HepG2 (cell line): ENCODE measurements around the gene EPB41L1. TPM values are rescaled to one million over a fixed set of nuclear protein-coding genes. Genes with fewer than 3 reads are reported as not detected.

ENCODE experiments used
- CENPX ChIP-seq: sonication (generic); formaldehyde crosslinking; IDR thresholded peaks from 2 replicates; pipeline ENCODE4 v1.9.0; 2021; ENCODE audit warnings: mild to moderate bottlenecking, missing genetic modification reagents, moderate library complexity
- FOXK1 ChIP-seq: sonication (generic); formaldehyde crosslinking; IDR thresholded peaks from 2 replicates; pipeline ENCODE4 v1.4.0; 2020; ENCODE audit warnings: low read depth, missing genetic modification reagents, borderline replicate concordance
- MATR3 ChIP-seq: sonication (generic); formaldehyde crosslinking; IDR thresholded peaks from 2 replicates; pipeline ENCODE4 v1.4.0; 2020; ENCODE audit warnings: missing genetic modification reagents
- NFYC ChIP-seq: IDR thresholded peaks from 2 replicates; pipeline ENCODE4 v1.6.1; 2016; ENCODE audit warnings: missing genetic modification reagents, missing compliant biosample characterization
- SAP130 ChIP-seq: IDR thresholded peaks from 2 replicates; pipeline ENCODE4 v1.6.1; 2016; ENCODE audit warnings: low read depth
- TOE1 ChIP-seq: sonication (generic); formaldehyde crosslinking; IDR thresholded peaks from 2 replicates; pipeline ENCODE4 v1.4.0; 2020; ENCODE audit warnings: mild to moderate bottlenecking, missing genetic modification reagents
- ZMYM3 ChIP-seq: sonication (generic); formaldehyde crosslinking; IDR thresholded peaks from 2 replicates; pipeline ENCODE4 v1.5.1; 2020; ENCODE audit warnings: mild to moderate bottlenecking, missing genetic modification reagents
- ZNF138 ChIP-seq: sonication (generic); formaldehyde crosslinking; IDR thresholded peaks from 2 replicates; pipeline ENCODE4 v1.5.0; 2020; ENCODE audit warnings: mild to moderate bottlenecking, low read depth, missing genetic modification reagents
- ZNF17 ChIP-seq: sonication (generic); formaldehyde crosslinking; IDR thresholded peaks from 2 replicates; pipeline ENCODE4 v1.5.0; 2020; ENCODE audit warnings: mild to moderate bottlenecking, missing genetic modification reagents
- ZNF891 ChIP-seq: sonication (generic); formaldehyde crosslinking; IDR thresholded peaks from 2 replicates; pipeline ENCODE4 v1.5.0; 2020; ENCODE audit warnings: mild to moderate bottlenecking, missing genetic modification reagents
- polyA plus RNA-seq, 8 experiments: library from polyadenylated mRNA; depleted of rRNA in 3 of 8; stranded (reverse) in 7 of 8; unstranded in 1 of 8; fragments of >200 nt; fragmentation: Illumina TruSeq in 4 of 8; extraction: Trizol in 4 of 8; gene quantifications; 2 replicates each; pipeline versions ENCODE4 v1.2.1 to v1.2.3, GENCODE V29; 2011 to 2016; ENCODE audit warnings: low read depth in 4 of 8, missing spikeins in 1 of 8, mixed read lengths in 1 of 8; ENCODE audit not compliant: insufficient read depth in 1 of 8
- total RNA-seq, 5 experiments: library from RNA; depleted of rRNA; stranded (reverse); fragments of >200 nt; fragmentation: Illumina TruSeq; extraction: Trizol; gene quantifications; 2 replicates each; pipeline ENCODE4 v1.2.3, GENCODE V29; 2016; ENCODE audit warnings: low read depth in 1 of 5
- TF ChIP-seq, protein P1 (sequence below): sonication (generic); formaldehyde crosslinking; IDR thresholded peaks from 2 replicates; pipeline ENCODE4 v1.5.0; 2020; ENCODE audit warnings: mild to moderate bottlenecking, missing genetic modification reagents, borderline replicate concordance
- TF ChIP-seq, protein P2 (sequence below): sonication (generic); formaldehyde crosslinking; conservative IDR thresholded peaks from 2 replicates; pipeline ENCODE4 v1.4.0; 2020; ENCODE audit warnings: mild to moderate bottlenecking, missing genetic modification reagents, moderate library complexity
- TF ChIP-seq, protein P3 (sequence below): sonication (generic); formaldehyde crosslinking; IDR thresholded peaks from 2 replicates; pipeline ENCODE4 v1.8.0; 2022; ENCODE audit warnings: mild to moderate bottlenecking, missing genetic modification reagents; ENCODE audit not compliant: insufficient replicate concordance
- TF ChIP-seq, protein P4 (sequence below): sonication (generic); formaldehyde crosslinking; IDR thresholded peaks from 2 replicates; pipeline ENCODE4 v1.4.0; 2020; ENCODE audit warnings: missing genetic modification reagents, mild to moderate bottlenecking, borderline replicate concordance

EPB41L1 gene
- total and polyA plus RNA-seq, 2 of the 13 experiments (the other 11 are each of a cell fraction or from before 2014, with no cell fraction given) = 16.7 to 39.0 TPM

DNA sequence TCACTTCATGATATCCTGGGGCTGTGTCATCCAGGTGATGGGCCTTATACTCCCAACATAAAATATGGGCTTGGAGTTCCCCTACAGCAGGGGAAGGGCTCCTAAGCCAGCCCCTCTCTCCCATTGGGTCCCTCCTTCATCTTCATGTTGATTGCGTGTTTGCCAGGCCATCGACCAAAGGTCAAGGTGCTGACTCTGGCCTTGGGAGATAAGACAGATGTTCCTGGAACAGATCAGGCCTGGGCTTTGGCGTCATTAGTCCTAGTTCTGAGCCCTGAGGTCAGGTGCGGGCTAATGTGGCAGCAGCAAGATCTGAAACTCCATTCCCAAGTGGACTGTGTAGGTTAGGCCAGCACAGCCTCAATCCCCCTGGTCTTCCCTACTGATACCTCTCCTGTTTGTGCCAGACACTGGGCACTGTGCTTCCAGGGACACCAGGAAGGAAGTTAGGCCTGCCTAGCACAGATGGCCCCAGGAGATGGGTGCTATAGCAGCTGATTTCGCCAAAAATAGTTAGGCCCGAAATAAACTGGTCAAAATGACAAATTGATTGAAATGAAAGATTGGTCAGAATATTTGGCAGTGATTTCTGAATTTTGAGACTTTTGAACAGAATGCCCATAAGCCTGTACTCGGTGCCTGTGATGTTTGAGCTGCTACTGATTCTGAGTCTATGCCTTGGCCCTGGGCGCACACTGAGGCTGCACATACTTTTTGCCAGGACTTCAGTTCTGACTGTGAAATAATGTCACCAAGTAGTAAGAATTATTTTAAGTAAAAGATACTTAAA lies 28.8 kb downstream of the EPB41L1 start (continued):
- TF ChIP-seq, protein P1, sequence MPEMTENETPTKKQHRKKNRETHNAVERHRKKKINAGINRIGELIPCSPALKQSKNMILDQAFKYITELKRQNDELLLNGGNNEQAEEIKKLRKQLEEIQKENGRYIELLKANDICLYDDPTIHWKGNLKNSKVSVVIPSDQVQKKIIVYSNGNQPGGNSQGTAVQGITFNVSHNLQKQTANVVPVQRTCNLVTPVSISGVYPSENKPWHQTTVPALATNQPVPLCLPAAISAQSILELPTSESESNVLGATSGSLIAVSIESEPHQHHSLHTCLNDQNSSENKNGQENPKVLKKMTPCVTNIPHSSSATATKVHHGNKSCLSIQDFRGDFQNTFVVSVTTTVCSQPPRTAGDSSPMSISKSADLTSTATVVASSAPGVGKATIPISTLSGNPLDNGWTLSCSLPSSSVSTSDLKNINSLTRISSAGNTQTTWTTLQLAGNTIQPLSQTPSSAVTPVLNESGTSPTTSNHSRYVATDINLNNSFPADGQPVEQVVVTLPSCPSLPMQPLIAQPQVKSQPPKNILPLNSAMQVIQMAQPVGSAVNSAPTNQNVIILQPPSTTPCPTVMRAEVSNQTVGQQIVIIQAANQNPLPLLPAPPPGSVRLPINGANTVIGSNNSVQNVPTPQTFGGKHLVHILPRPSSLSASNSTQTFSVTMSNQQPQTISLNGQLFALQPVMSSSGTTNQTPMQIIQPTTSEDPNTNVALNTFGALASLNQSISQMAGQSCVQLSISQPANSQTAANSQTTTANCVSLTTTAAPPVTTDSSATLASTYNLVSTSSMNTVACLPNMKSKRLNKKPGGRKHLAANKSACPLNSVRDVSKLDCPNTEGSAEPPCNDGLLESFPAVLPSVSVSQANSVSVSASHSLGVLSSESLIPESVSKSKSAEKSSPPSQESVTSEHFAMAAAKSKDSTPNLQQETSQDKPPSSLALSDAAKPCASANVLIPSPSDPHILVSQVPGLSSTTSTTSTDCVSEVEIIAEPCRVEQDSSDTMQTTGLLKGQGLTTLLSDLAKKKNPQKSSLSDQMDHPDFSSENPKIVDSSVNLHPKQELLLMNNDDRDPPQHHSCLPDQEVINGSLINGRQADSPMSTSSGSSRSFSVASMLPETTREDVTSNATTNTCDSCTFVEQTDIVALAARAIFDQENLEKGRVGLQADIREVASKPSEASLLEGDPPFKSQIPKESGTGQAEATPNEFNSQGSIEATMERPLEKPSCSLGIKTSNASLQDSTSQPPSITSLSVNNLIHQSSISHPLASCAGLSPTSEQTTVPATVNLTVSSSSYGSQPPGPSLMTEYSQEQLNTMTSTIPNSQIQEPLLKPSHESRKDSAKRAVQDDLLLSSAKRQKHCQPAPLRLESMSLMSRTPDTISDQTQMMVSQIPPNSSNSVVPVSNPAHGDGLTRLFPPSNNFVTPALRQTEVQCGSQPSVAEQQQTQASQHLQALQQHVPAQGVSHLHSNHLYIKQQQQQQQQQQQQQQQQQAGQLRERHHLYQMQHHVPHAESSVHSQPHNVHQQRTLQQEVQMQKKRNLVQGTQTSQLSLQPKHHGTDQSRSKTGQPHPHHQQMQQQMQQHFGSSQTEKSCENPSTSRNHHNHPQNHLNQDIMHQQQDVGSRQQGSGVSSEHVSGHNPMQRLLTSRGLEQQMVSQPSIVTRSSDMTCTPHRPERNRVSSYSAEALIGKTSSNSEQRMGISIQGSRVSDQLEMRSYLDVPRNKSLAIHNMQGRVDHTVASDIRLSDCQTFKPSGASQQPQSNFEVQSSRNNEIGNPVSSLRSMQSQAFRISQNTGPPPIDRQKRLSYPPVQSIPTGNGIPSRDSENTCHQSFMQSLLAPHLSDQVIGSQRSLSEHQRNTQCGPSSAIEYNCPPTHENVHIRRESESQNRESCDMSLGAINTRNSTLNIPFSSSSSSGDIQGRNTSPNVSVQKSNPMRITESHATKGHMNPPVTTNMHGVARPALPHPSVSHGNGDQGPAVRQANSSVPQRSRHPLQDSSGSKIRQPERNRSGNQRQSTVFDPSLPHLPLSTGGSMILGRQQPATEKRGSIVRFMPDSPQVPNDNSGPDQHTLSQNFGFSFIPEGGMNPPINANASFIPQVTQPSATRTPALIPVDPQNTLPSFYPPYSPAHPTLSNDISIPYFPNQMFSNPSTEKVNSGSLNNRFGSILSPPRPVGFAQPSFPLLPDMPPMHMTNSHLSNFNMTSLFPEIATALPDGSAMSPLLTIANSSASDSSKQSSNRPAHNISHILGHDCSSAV = no peak
- TF ChIP-seq ZNF138 (CRISPR knock-in tag) (no peak; the same call in 1 of the 2 replicates), SAP130 (peak; percentile 81), NFYC (peak; percentile 49; the same call in 1 of the 2 replicates), TOE1 (CRISPR knock-in tag) (peak; percentile 66), FOXK1 (CRISPR knock-in tag) (peak; percentile 83; the same call in 1 of the 2 replicates), ZNF17 (CRISPR knock-in tag) (no peak), ZNF891 (CRISPR knock-in tag) (peak; percentile 95), CENPX (CRISPR knock-in tag) (no peak), MATR3 (CRISPR knock-in tag) (no peak), ZMYM3 (peak; percentile 90)
- TF ChIP-seq, protein P2, sequence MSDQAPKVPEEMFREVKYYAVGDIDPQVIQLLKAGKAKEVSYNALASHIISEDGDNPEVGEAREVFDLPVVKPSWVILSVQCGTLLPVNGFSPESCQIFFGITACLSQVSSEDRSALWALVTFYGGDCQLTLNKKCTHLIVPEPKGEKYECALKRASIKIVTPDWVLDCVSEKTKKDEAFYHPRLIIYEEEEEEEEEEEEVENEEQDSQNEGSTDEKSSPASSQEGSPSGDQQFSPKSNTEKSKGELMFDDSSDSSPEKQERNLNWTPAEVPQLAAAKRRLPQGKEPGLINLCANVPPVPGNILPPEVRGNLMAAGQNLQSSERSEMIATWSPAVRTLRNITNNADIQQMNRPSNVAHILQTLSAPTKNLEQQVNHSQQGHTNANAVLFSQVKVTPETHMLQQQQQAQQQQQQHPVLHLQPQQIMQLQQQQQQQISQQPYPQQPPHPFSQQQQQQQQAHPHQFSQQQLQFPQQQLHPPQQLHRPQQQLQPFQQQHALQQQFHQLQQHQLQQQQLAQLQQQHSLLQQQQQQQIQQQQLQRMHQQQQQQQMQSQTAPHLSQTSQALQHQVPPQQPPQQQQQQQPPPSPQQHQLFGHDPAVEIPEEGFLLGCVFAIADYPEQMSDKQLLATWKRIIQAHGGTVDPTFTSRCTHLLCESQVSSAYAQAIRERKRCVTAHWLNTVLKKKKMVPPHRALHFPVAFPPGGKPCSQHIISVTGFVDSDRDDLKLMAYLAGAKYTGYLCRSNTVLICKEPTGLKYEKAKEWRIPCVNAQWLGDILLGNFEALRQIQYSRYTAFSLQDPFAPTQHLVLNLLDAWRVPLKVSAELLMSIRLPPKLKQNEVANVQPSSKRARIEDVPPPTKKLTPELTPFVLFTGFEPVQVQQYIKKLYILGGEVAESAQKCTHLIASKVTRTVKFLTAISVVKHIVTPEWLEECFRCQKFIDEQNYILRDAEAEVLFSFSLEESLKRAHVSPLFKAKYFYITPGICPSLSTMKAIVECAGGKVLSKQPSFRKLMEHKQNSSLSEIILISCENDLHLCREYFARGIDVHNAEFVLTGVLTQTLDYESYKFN = peak; percentile 98
- TF ChIP-seq, protein P3, sequence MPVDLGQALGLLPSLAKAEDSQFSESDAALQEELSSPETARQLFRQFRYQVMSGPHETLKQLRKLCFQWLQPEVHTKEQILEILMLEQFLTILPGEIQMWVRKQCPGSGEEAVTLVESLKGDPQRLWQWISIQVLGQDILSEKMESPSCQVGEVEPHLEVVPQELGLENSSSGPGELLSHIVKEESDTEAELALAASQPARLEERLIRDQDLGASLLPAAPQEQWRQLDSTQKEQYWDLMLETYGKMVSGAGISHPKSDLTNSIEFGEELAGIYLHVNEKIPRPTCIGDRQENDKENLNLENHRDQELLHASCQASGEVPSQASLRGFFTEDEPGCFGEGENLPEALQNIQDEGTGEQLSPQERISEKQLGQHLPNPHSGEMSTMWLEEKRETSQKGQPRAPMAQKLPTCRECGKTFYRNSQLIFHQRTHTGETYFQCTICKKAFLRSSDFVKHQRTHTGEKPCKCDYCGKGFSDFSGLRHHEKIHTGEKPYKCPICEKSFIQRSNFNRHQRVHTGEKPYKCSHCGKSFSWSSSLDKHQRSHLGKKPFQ (CRISPR knock-in tag) = peak; percentile 23
- TF ChIP-seq, protein P4, sequence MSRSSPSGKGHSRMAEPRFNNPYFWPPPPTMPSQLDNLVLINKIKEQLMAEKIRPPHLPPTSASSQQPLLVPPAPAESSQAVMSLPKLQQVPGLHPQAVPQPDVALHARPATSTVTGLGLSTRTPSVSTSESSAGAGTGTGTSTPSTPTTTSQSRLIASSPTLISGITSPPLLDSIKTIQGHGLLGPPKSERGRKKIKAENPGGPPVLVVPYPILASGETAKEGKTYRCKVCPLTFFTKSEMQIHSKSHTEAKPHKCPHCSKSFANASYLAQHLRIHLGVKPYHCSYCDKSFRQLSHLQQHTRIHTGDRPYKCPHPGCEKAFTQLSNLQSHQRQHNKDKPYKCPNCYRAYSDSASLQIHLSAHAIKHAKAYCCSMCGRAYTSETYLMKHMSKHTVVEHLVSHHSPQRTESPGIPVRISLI (CRISPR knock-in tag) = peak; percentile 49; the same call in 1 of the 2 replicates
